ENCODE measurements around the gene PLXNB3. TPM values are rescaled to one million over a fixed set of nuclear protein-coding genes. Genes with fewer than 3 reads are reported as not detected.
A peak's percentile ranks its signal among the peaks of the same experiment; 100 is the strongest.

PLXNB3 gene
- total RNA-seq, 1 donor from 2014 or later = 3.3 TPM

DNA sequence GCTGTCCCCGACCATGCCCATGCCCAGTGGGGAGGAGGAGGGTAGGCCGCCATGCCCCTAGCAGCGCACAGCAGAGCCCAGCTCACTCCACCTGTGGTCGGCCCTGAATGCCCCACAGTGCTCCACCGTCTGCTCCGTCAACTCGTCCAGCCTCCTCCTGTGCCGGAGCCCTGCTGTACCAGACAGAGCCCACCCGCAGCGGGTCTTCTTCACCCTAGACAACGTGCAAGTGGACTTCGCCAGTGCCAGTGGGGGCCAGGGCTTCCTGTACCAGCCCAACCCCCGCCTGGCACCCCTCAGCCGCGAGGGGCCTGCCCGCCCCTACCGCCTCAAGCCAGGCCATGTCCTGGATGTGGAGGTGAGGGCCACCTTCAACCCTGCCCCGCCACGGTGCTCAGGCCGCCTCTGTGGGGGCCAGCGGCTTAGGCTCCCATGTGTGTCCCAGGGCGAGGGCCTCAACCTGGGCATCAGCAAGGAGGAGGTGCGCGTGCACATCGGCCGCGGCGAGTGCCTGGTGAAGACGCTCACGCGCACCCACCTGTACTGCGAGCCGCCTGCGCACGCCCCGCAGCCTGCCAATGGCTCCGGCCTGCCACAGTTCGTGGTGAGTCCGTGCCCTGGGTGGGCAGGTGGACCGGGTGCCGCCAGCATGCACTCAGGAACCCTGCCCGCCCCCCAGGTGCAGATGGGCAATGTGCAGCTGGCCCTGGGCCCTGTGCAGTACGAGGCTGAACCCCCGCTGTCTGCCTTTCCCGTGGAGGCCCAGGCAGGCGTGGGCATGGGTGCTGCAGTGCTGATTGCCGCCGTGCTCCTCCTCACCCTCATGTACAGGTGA, 9.9 kb downstream of the PLXNB3 start:
- peak; percentile 57 for DNase-seq
- no peaks in the 10 kb centered on the region for H3K27me3 ChIP-seq
- TF ChIP-seq, protein P1, sequence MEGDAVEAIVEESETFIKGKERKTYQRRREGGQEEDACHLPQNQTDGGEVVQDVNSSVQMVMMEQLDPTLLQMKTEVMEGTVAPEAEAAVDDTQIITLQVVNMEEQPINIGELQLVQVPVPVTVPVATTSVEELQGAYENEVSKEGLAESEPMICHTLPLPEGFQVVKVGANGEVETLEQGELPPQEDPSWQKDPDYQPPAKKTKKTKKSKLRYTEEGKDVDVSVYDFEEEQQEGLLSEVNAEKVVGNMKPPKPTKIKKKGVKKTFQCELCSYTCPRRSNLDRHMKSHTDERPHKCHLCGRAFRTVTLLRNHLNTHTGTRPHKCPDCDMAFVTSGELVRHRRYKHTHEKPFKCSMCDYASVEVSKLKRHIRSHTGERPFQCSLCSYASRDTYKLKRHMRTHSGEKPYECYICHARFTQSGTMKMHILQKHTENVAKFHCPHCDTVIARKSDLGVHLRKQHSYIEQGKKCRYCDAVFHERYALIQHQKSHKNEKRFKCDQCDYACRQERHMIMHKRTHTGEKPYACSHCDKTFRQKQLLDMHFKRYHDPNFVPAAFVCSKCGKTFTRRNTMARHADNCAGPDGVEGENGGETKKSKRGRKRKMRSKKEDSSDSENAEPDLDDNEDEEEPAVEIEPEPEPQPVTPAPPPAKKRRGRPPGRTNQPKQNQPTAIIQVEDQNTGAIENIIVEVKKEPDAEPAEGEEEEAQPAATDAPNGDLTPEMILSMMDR (IDR thresholded peaks at IDR 0.05) = no peak

DNA sequence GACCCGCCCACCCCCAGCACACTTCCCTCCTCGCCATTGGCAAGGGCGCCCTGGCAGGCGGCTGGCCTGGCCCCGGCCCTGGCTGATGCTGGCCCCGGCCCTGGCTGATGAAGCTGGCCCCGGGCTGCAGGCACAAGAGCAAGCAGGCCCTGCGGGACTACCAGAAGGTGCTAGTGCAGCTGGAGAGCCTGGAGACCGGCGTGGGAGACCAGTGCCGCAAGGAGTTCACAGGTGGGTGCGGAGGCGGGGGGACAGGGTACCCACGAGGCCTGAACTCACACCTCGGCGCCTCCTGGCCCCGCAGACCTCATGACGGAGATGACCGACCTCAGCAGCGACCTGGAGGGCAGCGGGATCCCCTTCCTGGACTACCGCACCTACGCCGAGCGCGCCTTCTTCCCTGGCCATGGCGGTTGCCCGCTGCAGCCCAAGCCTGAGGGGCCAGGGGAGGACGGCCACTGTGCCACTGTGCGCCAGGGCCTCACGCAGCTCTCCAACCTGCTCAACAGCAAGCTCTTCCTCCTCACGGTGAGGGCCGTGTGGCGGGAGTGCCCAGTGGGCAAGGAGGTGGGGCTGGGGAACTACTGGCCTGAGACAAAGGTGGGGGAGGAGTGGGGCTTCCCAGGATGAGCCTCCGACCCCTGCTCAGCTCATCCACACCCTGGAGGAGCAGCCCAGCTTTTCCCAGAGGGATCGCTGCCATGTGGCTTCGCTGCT, 10.7 kb downstream of the PLXNB3 start:
- no peak overlapping the region for H3K27ac ChIP-seq
- H3K4me3 ChIP-seq = no peak overlapping the region
- H3K4me1 ChIP-seq = no peaks in the 10 kb centered on the region
- TF ChIP-seq, protein P1 (IDR thresholded peaks at IDR 0.05) = no peak
- intact Hi-C loops (cut with DNase I) = no loop called here
- DNase-seq (peak; percentile 33), ATAC-seq (no peak)
- no peaks in the 10 kb centered on the region for H3K9me3 ChIP-seq
- no peaks in the 10 kb centered on the region for H3K27me3 ChIP-seq
- no peaks in the 10 kb centered on the region for H3K36me3 ChIP-seq

More for the DNA sequence above, 9.9 kb downstream of the PLXNB3 start:
- no peaks in the 10 kb centered on the region for H3K36me3 ChIP-seq
- H3K9me3 ChIP-seq = no peaks in the 10 kb centered on the region
- intact Hi-C loops (cut with DNase I) = no loop called here
- H3K4me3 ChIP-seq = no peak overlapping the region
- no peak overlapping the region for H3K27ac ChIP-seq
- H3K4me1 ChIP-seq = no peaks in the 10 kb centered on the region
- ATAC-seq = no peak

DNA sequence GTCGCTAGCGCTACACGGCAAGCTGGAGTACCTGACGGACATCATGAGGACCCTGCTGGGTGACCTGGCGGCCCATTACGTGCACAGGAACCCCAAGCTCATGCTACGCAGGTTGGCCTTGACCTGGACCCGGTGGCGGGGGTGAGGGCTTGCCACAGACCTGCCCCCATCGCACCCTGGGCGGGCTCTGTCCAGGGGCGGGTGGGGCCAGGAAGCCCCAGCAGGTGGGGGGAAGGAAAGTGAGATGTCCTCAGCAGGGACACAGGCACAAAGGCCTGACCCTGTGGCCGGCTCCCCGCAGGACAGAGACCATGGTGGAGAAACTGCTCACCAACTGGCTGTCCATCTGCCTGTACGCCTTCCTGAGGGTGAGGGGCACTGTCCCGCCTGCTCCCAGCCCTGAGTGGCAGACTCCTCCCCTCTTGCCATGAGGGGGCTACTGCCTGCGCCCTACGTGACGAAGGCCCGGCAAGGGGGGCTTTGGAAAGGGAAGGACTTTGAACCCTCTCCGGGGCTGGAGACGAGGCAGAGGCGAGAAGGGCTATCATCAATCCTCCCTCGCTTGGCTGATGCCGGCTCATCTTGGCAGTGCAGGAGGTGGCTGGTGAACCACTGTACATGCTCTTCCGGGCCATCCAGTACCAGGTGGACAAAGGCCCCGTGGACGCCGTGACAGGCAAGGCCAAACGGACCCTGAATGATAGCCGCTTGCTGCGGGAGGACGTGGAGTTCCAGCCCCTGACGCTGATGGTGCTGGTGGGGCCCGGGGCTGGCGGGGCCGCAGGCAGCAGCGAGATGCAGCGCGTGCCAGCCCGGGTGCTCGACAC, 11.5 kb downstream of the PLXNB3 start:
- H3K27ac ChIP-seq = no peak overlapping the region
- intact Hi-C loops (cut with DNase I) = no loop called here
- TF ChIP-seq, protein P1 (IDR thresholded peaks at IDR 0.05) = no peak
- no peaks in the 10 kb centered on the region for H3K36me3 ChIP-seq
- ATAC-seq = no peak
- H3K4me1 ChIP-seq = no peaks in the 10 kb centered on the region
- H3K9me3 ChIP-seq = no peaks in the 10 kb centered on the region
- H3K4me3 ChIP-seq = no peak overlapping the region
- DNase-seq = peak; percentile 32
- no peaks in the 10 kb centered on the region for H3K27me3 ChIP-seq

DNA sequence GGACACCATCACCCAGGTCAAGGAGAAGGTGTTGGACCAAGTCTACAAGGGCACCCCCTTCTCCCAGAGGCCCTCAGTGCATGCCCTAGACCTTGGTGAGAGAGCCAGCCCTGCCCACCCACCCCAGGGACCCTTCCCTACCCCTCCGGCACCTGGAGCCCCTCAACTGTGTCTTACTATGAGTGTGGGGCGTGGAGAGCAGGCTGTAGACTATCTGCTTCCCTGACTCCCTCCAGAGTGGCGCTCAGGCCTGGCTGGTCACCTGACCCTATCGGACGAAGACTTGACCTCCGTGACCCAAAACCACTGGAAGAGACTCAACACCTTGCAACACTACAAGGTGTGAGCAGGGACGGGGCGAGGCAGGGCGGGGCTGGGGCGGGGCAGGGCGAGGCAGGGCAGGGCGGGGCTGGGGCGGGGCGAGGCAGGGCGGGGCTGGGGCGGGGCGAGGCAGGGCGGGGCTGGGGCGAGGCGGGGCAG, 12.1 kb downstream of the PLXNB3 start:
- ATAC-seq = no peak
- intact Hi-C loops (cut with DNase I) = no loop called here

DNA sequence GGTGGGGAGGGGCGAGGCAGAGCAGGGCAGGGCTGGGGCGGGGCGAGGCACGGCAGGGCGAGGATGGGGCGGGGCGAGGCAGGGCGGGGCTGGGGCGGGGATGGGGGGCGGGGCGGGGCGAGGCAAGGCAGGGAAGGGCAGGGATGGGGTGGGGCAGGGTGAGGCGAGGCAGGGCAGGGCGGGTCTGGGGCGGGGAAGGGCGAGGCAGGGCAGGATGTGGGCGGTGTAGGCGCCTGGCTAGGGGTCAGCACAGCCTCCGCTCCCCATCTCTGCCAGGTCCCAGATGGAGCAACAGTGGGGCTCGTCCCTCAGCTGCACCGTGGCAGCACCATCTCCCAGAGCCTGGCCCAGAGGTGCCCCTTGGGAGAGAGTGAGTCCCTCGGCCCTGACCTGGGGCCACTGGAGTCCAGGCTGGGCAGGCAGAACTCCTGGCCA, 12.6 kb downstream of the PLXNB3 start:
- intact Hi-C loops (cut with DNase I) = no loop called here
- ATAC-seq = no peak
- H3K9me3 ChIP-seq = no peaks in the 10 kb centered on the region
- H3K4me1 ChIP-seq = no peaks in the 10 kb centered on the region
- no peak overlapping the region for H3K27ac ChIP-seq
- no peak for DNase-seq
- no peaks in the 10 kb centered on the region for H3K36me3 ChIP-seq
- no peak overlapping the region for H3K4me3 ChIP-seq
- H3K27me3 ChIP-seq = no peaks in the 10 kb centered on the region
- TF ChIP-seq, protein P1 (IDR thresholded peaks at IDR 0.05) = no peak

More for the DNA sequence above, 12.1 kb downstream of the PLXNB3 start:
- Histone ChIP-seq H3K9me3 (no peaks in the 10 kb centered on the region), H3K27ac (no peak overlapping the region), H3K4me1 (no peaks in the 10 kb centered on the region), H3K4me3 (no peak overlapping the region), H3K27me3 (no peaks in the 10 kb centered on the region), H3K36me3 (no peaks in the 10 kb centered on the region)
- TF ChIP-seq, protein P1 (IDR thresholded peaks at IDR 0.05) = no peak
- DNase-seq = no peak
